Sciatic nerve (tissue), 2 donors: Measurements from ENCODE around the gene HACD3. TPM values are rescaled to one million over a fixed set of nuclear protein-coding genes. Genes with fewer than 3 reads are reported as not detected.
A peak's percentile ranks its signal among the peaks of the same experiment; 100 is the strongest.

Source experiments
- ATAC-seq: fragments of 200-7000 bp; cut with Tn5 transposase; one replicate; pipeline ENCODE4 v1.9.1; 2020; ENCODE audit warnings: mild to moderate bottlenecking, moderate library complexity
- DNase-seq: peaks from one replicate; pipeline ENCODE4 v3.0.0-alpha.2; 2020; ENCODE audit warnings: low spot score
- intact Hi-C: fragments of 100-400 bp; cut with DNase I; formaldehyde crosslinking; loops from one replicate; pipeline ENCODE4 v1.14.2; 2022
- total RNA-seq: library from RNA; stranded (reverse); fragmentation: NEBNext Ultra II Directional; extraction: Animal tissue kit (Norgen Biotek cat#: 25700); gene quantifications from one replicate; pipeline ENCODE4 v1.2.1, GENCODE V29; 2021
- donor health status: DM: no; HTN: no; CAD: no.
- donor health status: DM: no; HTN: no; CAD: no.

HACD3 gene
- total RNA-seq: 45.4 TPM

GRCh38 chr15:65530318-65531111, at the start of gene HACD3:
Gene HACD3 (plus strand): TSS chr15:65530463. CDS start chr15:65530632, 169 bp downstream.
- DNase-seq: peak; percentile 91
- peak; percentile 98 for ATAC-seq
- intact Hi-C loops: no loop called here

- no peak for DNase-seq
- intact Hi-C loops: no loop called here
Measured at GRCh38 chr15:65484876-65485275, 45.4 kb upstream of the HACD3 start.

DNA sequence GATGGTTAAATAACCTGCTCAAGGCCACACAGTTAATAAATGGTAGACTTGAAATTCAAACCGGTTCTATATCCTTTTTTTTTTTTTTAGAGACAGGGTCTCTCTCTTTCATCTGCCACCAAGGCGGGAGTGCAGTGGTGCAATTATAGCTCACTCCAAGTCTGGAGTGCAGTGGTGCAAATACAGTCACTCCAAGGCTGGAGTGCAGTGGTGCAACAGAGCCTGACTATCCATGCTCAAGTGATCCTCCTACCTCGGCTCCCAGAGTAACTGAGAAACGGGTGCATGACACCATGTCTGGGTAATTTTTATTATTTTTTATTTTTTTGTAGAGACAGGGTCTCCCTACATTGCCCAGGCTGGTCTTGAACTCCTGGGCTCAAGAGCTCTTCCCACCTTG, 36.2 kb upstream of the HACD3 start:
- DNase-seq (no peak), ATAC-seq (no peak)
- intact Hi-C loops: no loop called here

More at GRCh38 chr15:65484876-65485275, 45.4 kb upstream of the HACD3 start:
- no peak for ATAC-seq

DNA sequence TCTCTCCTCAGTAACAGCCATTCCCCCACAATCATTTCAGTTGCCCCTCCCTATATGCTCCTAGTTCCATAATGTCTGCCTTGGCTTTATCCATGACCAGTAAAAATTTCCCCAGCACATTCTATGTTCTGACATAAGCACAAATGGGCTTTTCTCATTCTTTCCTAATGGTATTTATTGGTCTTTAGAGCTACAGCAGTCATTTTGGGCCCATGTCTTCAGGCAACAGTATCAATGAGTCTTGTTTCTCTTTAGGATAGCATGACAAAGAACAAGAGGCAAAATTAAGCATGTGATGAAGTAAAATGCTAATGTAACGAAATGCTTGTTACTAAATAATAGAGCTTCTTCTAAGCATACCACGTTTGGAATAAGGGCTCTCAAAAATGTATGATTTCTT, 20.9 kb upstream of the HACD3 start:
- intact Hi-C loops: no loop called here
- no peak for ATAC-seq
- no peak for DNase-seq

- DNase-seq (no peak), ATAC-seq (peak; percentile 13)
- intact Hi-C loops: no loop called here
Measured at GRCh38 chr15:65512189-65512588, 18.1 kb upstream of the HACD3 start.

DNA sequence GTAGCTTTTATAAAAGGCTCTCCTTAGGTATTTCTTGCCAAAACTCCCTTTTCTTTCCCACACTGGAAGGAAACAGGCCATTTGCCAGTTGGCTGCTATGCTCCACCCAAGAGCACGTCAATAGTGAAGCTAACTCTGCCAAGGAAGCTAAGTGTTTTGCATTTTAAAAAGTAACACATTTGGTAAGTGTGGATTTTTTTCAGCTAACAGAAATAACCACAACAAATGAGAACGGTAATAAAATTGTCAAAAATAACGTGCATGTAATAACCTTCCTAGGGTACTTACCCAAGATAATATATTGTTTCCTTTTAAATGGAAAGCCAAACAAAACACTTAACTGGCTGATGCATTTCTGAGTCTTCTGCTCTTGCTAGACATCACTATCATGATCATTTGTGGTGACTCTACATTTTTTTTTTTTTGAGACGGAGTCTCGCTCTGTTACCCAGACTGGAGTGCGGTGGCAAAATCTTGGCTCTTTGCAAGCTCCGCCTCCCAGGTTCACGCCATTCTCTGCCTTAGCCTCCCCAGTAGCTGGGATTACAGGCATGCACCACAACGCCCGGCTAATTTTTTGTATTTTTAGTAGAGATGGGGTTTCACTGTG, 17.4 kb upstream of the HACD3 start:
- DNase-seq (peak; percentile 71), ATAC-seq (peak; percentile 73)
- intact Hi-C loops: no loop called here

GRCh38 chr15:65516997-65517865, 13.0 kb upstream of the HACD3 start, which contains the start of gene DPP8:
Gene DPP8 (minus strand): TSS chr15:65517689. CDS start chr15:65512553, 5,136 bp downstream.
- peak; percentile 98 for ATAC-seq
- intact Hi-C loops: no loop called here
- DNase-seq: peak; percentile 95

DNA sequence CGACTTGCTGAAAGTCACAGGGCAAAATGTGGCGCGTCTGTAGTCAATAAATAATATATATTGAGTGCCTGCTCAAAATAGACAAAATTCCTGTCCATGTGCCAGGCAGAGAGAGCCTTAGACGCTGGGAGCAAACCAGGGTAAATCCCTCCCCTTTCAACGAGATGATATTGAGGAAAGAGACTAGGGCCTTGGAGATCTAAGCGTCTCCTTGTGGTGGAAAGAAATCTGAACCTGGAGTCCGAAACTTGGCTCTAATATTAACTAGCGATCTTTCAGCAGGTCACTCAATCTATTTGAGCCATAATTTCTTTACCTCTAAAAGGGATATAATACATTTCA, 12.4 kb upstream of the HACD3 start:
- intact Hi-C loops: no loop called here
- DNase-seq (no peak), ATAC-seq (no peak)

DNA sequence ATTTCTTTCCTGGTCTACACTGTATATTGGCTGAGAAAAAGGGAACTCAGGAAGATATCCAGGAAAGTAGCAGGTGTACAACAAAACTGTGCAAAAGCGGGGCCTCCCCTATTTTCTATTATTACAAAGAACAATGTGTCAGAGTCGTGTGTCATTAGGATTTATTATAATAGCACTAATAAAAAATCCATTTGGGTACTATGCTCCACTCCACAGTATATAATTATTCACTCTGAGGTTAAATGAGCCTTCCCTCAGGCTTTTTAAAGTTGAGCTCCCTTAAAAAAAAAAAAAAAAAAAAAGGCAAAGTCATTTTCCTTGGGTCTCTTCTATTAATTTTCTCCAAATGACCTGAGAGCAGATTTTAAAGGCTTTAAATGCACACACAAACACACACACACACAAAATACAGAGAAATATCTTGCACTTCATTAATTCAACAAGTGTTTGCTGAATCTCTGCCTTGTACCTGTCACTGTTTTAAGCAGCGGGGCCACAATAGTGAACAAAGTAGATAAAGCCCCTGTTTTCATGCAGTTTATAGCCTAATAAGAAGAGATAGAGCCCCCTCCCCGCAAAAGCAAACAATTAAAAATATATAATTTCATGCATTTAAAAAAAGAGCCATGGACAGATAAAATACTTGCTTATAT, 11.5 kb upstream of the HACD3 start:
- DNase-seq (no peak), ATAC-seq (no peak)
- intact Hi-C loops: no loop called here

DNA sequence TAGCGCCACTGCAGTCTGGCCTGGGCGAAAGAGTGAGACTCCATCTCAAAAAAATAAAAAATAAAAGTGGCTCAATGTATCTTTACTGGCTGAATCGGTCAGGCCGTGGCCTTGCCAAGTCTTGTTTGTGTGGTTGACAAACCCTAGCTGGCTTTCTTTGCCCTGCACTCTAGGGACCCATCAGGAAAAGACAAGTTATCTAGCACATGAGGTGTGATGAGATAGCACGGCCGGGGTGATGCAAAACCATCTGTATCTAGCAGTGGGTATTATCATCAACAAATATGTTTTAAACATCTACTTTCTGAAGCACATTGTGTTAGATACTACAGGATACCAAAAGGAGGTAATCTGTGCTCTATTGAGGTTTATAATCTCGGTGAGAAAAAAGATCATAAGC, 8.9 kb upstream of the HACD3 start:
- ATAC-seq (no peak), DNase-seq (no peak)
- intact Hi-C loops: no loop called here

DNA sequence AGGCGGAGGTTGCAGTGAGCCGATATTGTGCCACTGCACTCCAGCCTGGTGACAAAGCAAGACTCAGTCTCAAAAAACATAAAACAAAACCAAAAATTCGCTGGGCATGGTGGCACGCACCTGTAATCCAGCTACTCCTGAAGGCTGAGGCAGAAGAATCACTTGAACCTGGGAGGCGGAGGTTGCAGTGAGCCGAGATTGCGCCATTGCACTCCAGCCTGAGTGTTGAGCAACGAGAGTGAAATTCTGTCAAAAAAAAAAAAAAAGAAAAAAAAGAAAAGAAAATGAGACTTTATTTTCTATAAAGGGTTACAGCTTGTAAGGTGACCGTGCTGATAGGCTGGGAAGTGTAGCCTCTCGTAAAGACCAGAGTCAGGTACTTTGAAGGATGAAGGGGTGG, 6.0 kb upstream of the HACD3 start:
- ATAC-seq: no peak
- intact Hi-C loops: no loop called here
- DNase-seq: no peak

DNA sequence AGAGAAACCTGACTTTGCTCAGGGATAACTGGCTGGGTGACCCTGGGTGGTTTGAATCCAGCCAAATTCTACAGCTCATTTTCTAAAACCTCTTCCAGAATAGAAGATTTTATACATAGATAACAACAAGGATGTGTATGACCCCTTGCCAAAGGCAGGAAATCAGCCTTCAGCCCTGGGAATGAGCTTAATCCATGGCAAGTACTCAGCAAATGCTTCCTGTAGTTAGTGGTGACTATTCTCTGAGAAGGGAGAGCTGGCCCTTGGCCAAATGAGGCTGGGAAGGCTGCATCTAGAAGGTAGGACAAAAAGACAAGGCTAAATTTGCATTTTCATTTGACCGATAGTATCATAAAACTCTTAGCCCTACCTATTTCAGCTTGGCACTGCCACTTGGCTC, 4.6 kb upstream of the HACD3 start:
- intact Hi-C loops: no loop called here
- ATAC-seq (no peak), DNase-seq (no peak)

DNA sequence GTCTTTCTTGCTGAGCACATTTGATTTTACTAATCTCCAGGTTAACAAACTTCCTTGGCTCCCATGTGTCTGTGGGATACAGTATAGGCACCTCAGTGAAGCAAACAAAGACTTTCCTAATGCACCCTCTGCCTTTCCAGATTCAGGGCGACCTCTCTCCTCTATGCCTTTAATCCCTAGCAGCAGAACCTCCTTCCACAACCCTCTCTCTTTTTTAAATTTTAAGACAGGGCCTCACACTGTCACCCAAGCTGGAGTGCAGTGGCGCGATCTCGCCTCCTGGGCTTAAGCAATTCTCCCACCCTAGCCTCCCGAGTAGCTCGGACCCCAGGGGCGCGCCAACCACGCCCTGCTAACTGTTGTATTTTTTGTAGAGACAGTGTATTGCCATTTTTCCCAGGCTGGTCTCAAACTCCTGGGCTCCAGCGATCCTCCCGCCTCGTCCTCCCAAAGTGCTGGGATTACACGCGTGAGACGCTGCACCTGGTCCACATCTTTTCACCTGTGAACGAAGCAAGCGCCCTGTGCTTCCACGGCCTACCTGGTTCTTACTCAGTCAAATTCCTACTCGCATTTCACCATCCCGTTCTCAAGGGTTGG, 1.7 kb upstream of the HACD3 start:
- DNase-seq (no peak), ATAC-seq (no peak)
- intact Hi-C loops: no loop called here

GRCh38 chr15:65529762-65530317, 423 bp upstream of the HACD3 start:
- ATAC-seq: peak; percentile 12
- intact Hi-C loops: no loop called here
- no peak for DNase-seq

DNA sequence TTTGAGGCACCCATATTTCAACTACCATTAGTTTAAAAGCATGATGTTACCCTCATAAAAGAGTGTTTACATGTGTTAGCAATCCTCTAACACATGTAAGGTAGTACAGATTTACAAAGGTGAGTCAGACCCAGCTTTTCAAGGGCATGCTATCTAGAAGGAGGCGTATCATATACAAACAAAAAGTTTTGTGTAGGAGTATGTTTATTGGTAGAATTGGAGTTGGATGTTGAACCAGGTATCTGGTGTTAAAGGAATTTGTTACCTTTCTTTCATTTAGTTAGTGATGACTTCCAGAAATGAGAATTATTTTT, 2.4 kb downstream of the HACD3 start:
- DNase-seq (no peak), ATAC-seq (no peak)
- intact Hi-C loops: no loop called here

DNA sequence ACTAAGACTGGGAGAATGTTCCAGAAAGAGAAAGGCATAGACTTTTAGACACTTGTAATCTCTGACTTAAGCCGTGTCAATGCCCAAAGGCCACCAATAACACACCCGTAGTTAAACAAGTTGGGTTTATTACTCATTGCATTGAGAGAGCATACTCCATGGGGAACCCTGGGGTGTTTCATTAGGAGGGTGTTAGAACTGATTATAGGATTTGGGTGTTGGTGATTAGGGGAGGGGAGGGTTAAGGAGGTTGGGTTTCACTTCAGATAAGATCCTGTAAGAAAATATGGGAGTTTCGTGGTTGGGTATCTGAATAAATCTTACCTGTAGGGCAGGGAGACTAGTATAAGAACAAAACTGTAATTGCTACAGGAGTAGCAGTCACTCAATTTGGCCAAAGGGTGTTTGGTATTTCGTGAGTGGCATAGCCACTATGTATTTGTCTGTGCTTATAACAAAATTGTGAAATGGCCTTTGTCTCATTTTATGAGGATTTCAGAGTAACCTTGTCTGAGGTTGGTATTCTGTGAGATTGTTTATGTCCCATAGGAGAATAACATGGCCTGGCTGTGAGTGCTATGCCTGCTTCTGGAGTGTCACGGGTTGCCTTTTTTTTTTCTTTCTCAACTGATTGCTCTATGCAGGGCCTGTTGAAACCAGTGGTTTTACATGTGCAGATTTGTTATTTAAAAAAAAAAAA, 2.9 kb downstream of the HACD3 start:
- no peak for ATAC-seq
- no peak for DNase-seq
- intact Hi-C loops: no loop called here

GRCh38 chr15:65535192-65535591, 4.9 kb downstream of the HACD3 start:
- ATAC-seq (no peak), DNase-seq (no peak)
- intact Hi-C loops: no loop called here

GRCh38 chr15:65540314-65540713, 10.1 kb downstream of the HACD3 start:
- DNase-seq (no peak), ATAC-seq (no peak)
- intact Hi-C loops: no loop called here
